Nephron (organoid): Measurements from ENCODE around the gene TMPRSS4.

Experiments used
- H3K27ac Mint-ChIP-seq, 3 experiments: 2 replicates each; pipeline ENCODE4 v1.8.0; 2020; ENCODE audit warnings: mixed read lengths in 3 of 3, mild to moderate bottlenecking in 2 of 3, moderate library complexity in 1 of 3
- H3K27me3 Mint-ChIP-seq: 2 replicates; pipeline ENCODE4 v1.8.0; 2021; ENCODE audit warnings: low read depth, mild to moderate bottlenecking, moderate library complexity, mixed read lengths
- H3K36me3 Mint-ChIP-seq: 2 replicates; pipeline ENCODE4 v1.8.0; 2020; ENCODE audit warnings: low read depth, mixed read lengths
- H3K4me1 Mint-ChIP-seq: 2 replicates; pipeline ENCODE4 v1.8.0; 2020; ENCODE audit warnings: mixed read lengths
- H3K4me3 Mint-ChIP-seq, 3 experiments: 2 replicates each; pipeline ENCODE4 v1.8.0; 2020; ENCODE audit warnings: mild to moderate bottlenecking in 3 of 3, mixed read lengths in 3 of 3, moderate library complexity in 2 of 3
- H3K9me3 Mint-ChIP-seq: 2 replicates; pipeline ENCODE4 v1.8.0; 2020; ENCODE audit warnings: mixed read lengths
- CTCF ChIP-seq, 3 experiments: fragments of 200-600 bp; sonication (generic); IDR thresholded peaks; one replicate each; pipeline ENCODE4 v1.5.0; 2021; ENCODE audit warnings: antibody characterized with exemption in 3 of 3; ENCODE audit not compliant: unreplicated experiment in 3 of 3

TMPRSS4 gene

GRCh38 chr11:118142809-118143208 lies 65.9 kb downstream of the TMPRSS4 start:
- H3K36me3 Mint-ChIP-seq: no peaks in the 10 kb centered on the region
- H3K4me1 Mint-ChIP-seq: peaks cover 24% of the 10 kb centered on the region
- H3K4me3 Mint-ChIP-seq: no peak overlapping the region
- no peak overlapping the region for H3K27ac Mint-ChIP-seq
- no peaks in the 10 kb centered on the region for H3K9me3 Mint-ChIP-seq
- no peak for TF ChIP-seq CTCF (IDR thresholded peaks at IDR 0.05; ENCODE audit: unreplicated experiment in 3 of 3)
- H3K27me3 Mint-ChIP-seq: peaks cover 77% of the 10 kb centered on the region

- Mint-ChIP-seq H3K4me1 (peaks cover 30% of the 10 kb centered on the region), H3K27me3 (peaks cover 82% of the 10 kb centered on the region), H3K9me3 (no peaks in the 10 kb centered on the region), H3K36me3 (no peaks in the 10 kb centered on the region), H3K27ac (peak overlapping the region in 1 of 3 experiments; percentile 64), H3K4me3 (no peak overlapping the region)
- no peak for TF ChIP-seq CTCF (IDR thresholded peaks at IDR 0.05; ENCODE audit: unreplicated experiment in 3 of 3)
Observed at GRCh38 chr11:118143661-118144185, 66.8 kb downstream of the TMPRSS4 start.

- peaks cover 82% of the 10 kb centered on the region for H3K27me3 Mint-ChIP-seq
- H3K4me1 Mint-ChIP-seq: peaks cover 28% of the 10 kb centered on the region
- H3K27ac Mint-ChIP-seq: peak overlapping the region in 2 of 3 experiments; percentile 64 to 72
- TF ChIP-seq CTCF (IDR thresholded peaks at IDR 0.05; ENCODE audit: unreplicated experiment in 3 of 3): no peak
- H3K9me3 Mint-ChIP-seq: no peaks in the 10 kb centered on the region
- H3K4me3 Mint-ChIP-seq: peak overlapping the region; percentile 81 to 84 (median 83)
- no peaks in the 10 kb centered on the region for H3K36me3 Mint-ChIP-seq
Observed at GRCh38 chr11:118144301-118145268, 67.7 kb downstream of the TMPRSS4 start.

GRCh38 chr11:118145285-118146227 lies 68.7 kb downstream of the TMPRSS4 start:
- H3K4me1 Mint-ChIP-seq: peaks cover 28% of the 10 kb centered on the region
- H3K9me3 Mint-ChIP-seq: no peaks in the 10 kb centered on the region
- H3K27me3 Mint-ChIP-seq: peaks cover 85% of the 10 kb centered on the region
- no peaks in the 10 kb centered on the region for H3K36me3 Mint-ChIP-seq
- peak; percentile 81 to 93 (median 92) for TF ChIP-seq CTCF (IDR thresholded peaks at IDR 0.05; ENCODE audit: unreplicated experiment in 3 of 3)
- H3K4me3 Mint-ChIP-seq: peak overlapping the region; percentile 83 to 87 (median 83)
- peak overlapping the region in 1 of 3 experiments; percentile 72 for H3K27ac Mint-ChIP-seq

GRCh38 chr11:118146554-118146953 lies 69.7 kb downstream of the TMPRSS4 start:
- no peak for TF ChIP-seq CTCF (IDR thresholded peaks at IDR 0.05; ENCODE audit: unreplicated experiment in 3 of 3)
- H3K36me3 Mint-ChIP-seq: no peaks in the 10 kb centered on the region
- H3K27ac Mint-ChIP-seq: peak overlapping the region in 1 of 3 experiments; percentile 64
- H3K4me3 Mint-ChIP-seq: peak overlapping the region; percentile 82 to 87 (median 83)
- H3K9me3 Mint-ChIP-seq: no peaks in the 10 kb centered on the region
- peaks cover 85% of the 10 kb centered on the region for H3K27me3 Mint-ChIP-seq
- peaks cover 33% of the 10 kb centered on the region for H3K4me1 Mint-ChIP-seq
